Upper lobe of right lung (tissue), 1 donor: ENCODE measurements around the gene ZNF441. TPM values are rescaled to one million over a fixed set of nuclear protein-coding genes. Genes with fewer than 3 reads are reported as not detected.

Source experiments
- ATAC-seq: fragments of 200-7000 bp; cut with Tn5 transposase; one replicate; pipeline ENCODE4 v1.9.1; 2020; ENCODE audit warnings: mild to moderate bottlenecking, moderate library complexity
- DNase-seq: peaks from one replicate; pipeline ENCODE4 v3.0.0-alpha.2; 2020
- H3K27ac ChIP-seq: fragments of 200-600 bp; one replicate; pipeline ENCODE4 v1.8.0; 2022
- H3K27me3 ChIP-seq: fragments of 200-600 bp; one replicate; pipeline ENCODE4 v1.8.0; 2022; ENCODE audit warnings: mild to moderate bottlenecking
- H3K36me3 ChIP-seq: fragments of 200-600 bp; one replicate; pipeline ENCODE4 v1.8.0; 2022
- H3K4me1 ChIP-seq: fragments of 200-600 bp; one replicate; pipeline ENCODE4 v1.8.0; 2022
- H3K4me3 ChIP-seq: fragments of 200-600 bp; one replicate; pipeline ENCODE4 v1.8.0; 2022; ENCODE audit warnings: mild to moderate bottlenecking
- H3K9me3 ChIP-seq: fragments of 200-600 bp; one replicate; pipeline ENCODE4 v1.8.0; 2022
- intact Hi-C: fragments of 100-400 bp; cut with DNase I; formaldehyde crosslinking; loops from one replicate; pipeline ENCODE4 v1.11.0; 2022
- total RNA-seq: library from RNA; stranded (reverse); fragmentation: NEBNext Ultra II Directional; extraction: Animal tissue kit (Norgen Biotek cat#: 25700); gene quantifications from one replicate; pipeline ENCODE4 v1.2.1, GENCODE V29; 2021
- TF ChIP-seq, protein P1 (sequence below): fragments of 200-600 bp; IDR thresholded peaks from one replicate; pipeline ENCODE4 v1.8.0; 2022; ENCODE audit warnings: antibody characterized with exemption
- donor health status: DM: no; HTN: yes; CAD: no; lungs with severe emphysema.

Gene ZNF441
- total RNA-seq, 1 donor from 2014 or later, result 10.0 TPM

DNA sequence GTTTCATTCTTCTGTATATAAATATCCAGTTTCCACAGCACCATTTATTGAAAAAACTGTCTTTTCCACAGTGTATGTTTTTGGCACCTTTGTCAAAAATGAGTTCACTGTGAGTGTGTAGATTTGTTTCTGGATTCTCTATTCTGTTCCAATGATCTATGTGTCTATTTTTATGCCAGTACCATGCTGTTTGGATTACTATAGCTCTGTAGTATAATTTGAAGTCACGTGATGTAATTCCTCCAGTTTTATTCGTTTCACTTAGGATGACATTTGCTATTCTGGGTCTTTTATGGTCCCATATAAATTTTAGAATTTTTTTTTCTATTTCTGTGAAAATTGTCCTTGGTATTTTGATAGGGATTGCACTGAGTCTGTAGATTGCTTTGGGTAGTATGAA, 17.0 kb upstream of the ZNF441 start:
- TF ChIP-seq, protein P1, sequence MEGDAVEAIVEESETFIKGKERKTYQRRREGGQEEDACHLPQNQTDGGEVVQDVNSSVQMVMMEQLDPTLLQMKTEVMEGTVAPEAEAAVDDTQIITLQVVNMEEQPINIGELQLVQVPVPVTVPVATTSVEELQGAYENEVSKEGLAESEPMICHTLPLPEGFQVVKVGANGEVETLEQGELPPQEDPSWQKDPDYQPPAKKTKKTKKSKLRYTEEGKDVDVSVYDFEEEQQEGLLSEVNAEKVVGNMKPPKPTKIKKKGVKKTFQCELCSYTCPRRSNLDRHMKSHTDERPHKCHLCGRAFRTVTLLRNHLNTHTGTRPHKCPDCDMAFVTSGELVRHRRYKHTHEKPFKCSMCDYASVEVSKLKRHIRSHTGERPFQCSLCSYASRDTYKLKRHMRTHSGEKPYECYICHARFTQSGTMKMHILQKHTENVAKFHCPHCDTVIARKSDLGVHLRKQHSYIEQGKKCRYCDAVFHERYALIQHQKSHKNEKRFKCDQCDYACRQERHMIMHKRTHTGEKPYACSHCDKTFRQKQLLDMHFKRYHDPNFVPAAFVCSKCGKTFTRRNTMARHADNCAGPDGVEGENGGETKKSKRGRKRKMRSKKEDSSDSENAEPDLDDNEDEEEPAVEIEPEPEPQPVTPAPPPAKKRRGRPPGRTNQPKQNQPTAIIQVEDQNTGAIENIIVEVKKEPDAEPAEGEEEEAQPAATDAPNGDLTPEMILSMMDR, result no peak
- H3K4me3 ChIP-seq, result no peak overlapping the region
- DNase-seq, result no peak
- no peaks in the 10 kb centered on the region for H3K27me3 ChIP-seq
- H3K4me1 ChIP-seq, result no peaks in the 10 kb centered on the region
- ATAC-seq, result no peak
- H3K36me3 ChIP-seq, result no peaks in the 10 kb centered on the region
- intact Hi-C loops, result no loop called here
- no peak overlapping the region for H3K27ac ChIP-seq
- H3K9me3 ChIP-seq, result no peaks in the 10 kb centered on the region

DNA sequence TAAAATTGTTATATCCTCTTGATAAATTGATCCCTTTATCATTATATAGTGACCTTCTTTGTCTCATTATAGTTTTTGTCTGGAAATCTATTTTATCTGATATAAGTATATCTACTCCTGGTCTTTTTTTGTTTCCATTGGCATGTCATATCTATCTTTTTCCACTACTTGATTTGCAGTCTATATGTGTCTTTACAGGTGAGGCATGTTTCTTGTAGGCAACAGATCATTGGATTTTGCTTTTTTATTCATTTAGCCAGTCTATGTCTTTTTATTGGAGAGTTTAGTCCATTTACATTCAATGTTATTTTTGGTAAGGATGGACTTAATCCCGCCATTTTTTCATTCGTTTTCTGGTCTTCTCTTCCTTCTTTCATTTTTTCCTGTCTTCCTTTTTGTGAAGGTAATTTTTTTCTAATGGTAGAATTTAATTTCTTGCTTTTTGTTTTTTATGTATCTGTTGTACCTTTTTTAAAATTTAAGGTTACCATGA, 14.5 kb upstream of the ZNF441 start:
- ATAC-seq, result no peak
- TF ChIP-seq, protein P1, result no peak
- H3K27me3 ChIP-seq, result no peaks in the 10 kb centered on the region
- no peaks in the 10 kb centered on the region for H3K9me3 ChIP-seq
- H3K4me3 ChIP-seq, result no peak overlapping the region
- H3K4me1 ChIP-seq, result no peaks in the 10 kb centered on the region
- H3K27ac ChIP-seq, result no peak overlapping the region
- intact Hi-C loops, result no loop called here
- no peaks in the 10 kb centered on the region for H3K36me3 ChIP-seq
- no peak for DNase-seq

DNA sequence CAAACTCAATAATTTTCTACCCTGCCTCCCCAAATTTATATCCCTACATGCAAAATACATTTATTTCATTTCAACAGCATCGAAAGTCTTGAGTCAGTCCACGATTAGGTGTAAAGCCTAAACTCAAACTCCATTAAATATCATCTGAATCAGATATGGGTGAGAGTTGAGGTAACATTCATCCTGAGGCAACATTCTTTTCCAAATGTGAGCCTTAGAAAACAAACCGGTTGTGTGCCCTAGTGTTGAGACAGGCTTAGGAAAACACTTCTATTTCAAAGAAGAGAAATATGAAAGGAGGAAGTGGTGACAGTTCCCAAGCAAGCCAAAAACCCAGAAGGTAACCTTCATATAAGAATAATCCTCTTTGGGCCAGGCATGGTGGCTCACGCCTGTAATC, 12.1 kb upstream of the ZNF441 start:
- TF ChIP-seq, protein P1, result no peak
- no peaks in the 10 kb centered on the region for H3K4me1 ChIP-seq
- H3K27ac ChIP-seq, result no peak overlapping the region
- intact Hi-C loops, result no loop called here
- ATAC-seq (no peak), DNase-seq (no peak)
- H3K4me3 ChIP-seq, result no peak overlapping the region
- H3K36me3 ChIP-seq, result no peaks in the 10 kb centered on the region
- H3K27me3 ChIP-seq, result no peaks in the 10 kb centered on the region
- no peaks in the 10 kb centered on the region for H3K9me3 ChIP-seq

DNA sequence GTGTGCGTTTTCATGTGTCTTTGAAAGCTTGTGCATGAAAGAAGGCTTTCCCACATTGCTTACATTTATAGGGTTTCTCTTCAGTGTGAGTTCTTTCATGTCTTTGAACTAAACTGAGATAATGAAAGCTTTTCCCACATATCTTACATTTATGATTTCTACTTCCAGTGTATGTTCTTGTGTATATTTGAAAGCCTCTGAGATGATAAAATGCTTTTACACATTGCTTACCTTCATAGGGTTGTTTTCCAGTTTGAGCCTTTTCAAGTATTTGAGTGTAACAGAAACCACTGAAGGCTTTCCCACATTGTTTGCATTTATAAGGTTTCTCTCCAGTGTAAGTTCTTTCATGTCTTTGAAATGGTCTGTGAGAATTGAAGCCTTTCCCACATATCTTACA, 9.8 kb upstream of the ZNF441 start:
- no peak overlapping the region for H3K27ac ChIP-seq
- H3K36me3 ChIP-seq, result no peaks in the 10 kb centered on the region
- ATAC-seq, result no peak
- H3K4me3 ChIP-seq, result no peak overlapping the region
- TF ChIP-seq, protein P1, result no peak
- no peaks in the 10 kb centered on the region for H3K27me3 ChIP-seq
- DNase-seq, result no peak
- intact Hi-C loops, result no loop called here
- H3K4me1 ChIP-seq, result no peaks in the 10 kb centered on the region
- H3K9me3 ChIP-seq, result no peaks in the 10 kb centered on the region

DNA sequence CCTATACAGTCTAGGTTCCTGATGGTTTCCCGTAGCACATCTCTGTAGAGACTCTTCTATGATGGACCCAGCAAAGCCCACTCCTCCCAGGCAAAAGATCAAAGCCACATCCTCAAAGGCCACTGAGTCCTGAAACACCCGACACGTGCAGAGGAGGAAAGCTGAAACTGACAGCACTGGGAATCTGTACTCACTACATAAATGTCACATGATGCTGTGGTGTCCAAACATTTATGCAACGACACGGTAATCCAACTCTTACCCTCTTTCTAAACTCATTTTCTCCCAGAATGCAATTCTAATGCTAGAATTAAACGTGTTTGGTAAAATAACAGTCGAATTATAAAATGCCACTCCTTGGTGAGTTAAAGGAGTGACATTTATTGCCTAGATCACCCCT, 7.0 kb upstream of the ZNF441 start:
- Histone ChIP-seq H3K9me3 (no peaks in the 10 kb centered on the region), H3K27me3 (no peaks in the 10 kb centered on the region), H3K27ac (no peak overlapping the region), H3K36me3 (no peaks in the 10 kb centered on the region), H3K4me1 (no peaks in the 10 kb centered on the region), H3K4me3 (no peak overlapping the region)
- TF ChIP-seq, protein P1, result no peak
- no peak for DNase-seq
- ATAC-seq, result no peak
- intact Hi-C loops, result no loop called here

DNA sequence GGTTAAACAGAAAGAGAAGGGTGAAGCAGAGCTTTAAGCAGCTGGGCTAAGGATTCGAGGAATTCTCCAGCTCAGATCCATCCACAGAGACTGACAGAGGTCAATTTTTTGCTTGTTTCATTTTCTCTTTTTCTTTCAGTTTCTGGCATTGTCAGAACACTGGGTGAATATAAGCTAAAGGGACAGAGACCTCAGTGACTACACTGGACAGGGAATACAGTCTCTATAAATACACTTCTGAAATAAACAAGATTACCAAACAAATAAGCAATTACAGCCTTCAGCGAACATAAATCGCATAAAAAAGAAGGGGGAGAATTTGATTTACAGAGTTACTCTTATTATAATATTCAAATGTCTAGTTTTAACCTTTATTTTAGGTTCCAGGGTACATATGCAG, 3.7 kb upstream of the ZNF441 start:
- DNase-seq (no peak), ATAC-seq (no peak)
- TF ChIP-seq, protein P1, result no peak
- Histone ChIP-seq H3K4me3 (no peak overlapping the region), H3K27ac (no peak overlapping the region), H3K4me1 (peaks cover 8% of the 10 kb centered on the region), H3K36me3 (no peaks in the 10 kb centered on the region), H3K9me3 (no peaks in the 10 kb centered on the region), H3K27me3 (no peaks in the 10 kb centered on the region)
- intact Hi-C loops, result no loop called here
